Endothelial cell of umbilical vein (primary cell): ENCODE measurements around the gene RBSN. TPM values are rescaled to one million over a fixed set of nuclear protein-coding genes. Genes with fewer than 3 reads are reported as not detected.

Experiments
- BruUV-seq: library from RNA; stranded (reverse); fragments of 400-500 nt; replicated peaks from 2 replicates; lab custom pipeline; 2021; lab: Mats Ljungman, UMichigan
- CTCF ChIA-PET: fragments of 300-600, 350-600 bp; sonication (Branson Sonifier 250); formaldehyde crosslinking; loops from one replicate; lab custom pipeline; 2021; ENCODE audit warnings: antibody characterized with exemption, inconsistent platforms; lab: Charles Lee
- POLR2A ChIA-PET: fragments of 300-600, 350-600 bp; sonication (Branson Sonifier 250); formaldehyde crosslinking; loops from one replicate; lab custom pipeline; 2021; ENCODE audit warnings: antibody characterized with exemption, inconsistent platforms; lab: Charles Lee
- DNase-seq: peaks from one replicate; pipeline ENCODE4 v3.0.0-alpha.2; 2011; ENCODE audit warnings: low read depth, low spot score
- FAIRE-seq: peaks from 2 replicates; lab custom pipeline; 2011; peaks lifted over from hg19 to GRCh38; lab: Jason Lieb, UNC
- H2AFZ ChIP-seq: 2 replicates; pipeline ENCODE4 v1.6.0; 2012; ENCODE audit warnings: low read depth, low read length, control low read depth, inconsistent platforms
- H3K27ac ChIP-seq: 2 replicates; pipeline ENCODE4 v1.5.1; 2011; ENCODE audit warnings: low read depth, mild to moderate bottlenecking, control low read depth, low read length, moderate library complexity; ENCODE audit not compliant: insufficient read depth
- H3K27me3 ChIP-seq, 2 experiments: 2 replicates each; pipeline versions ENCODE4 v1.6.0 to v1.6.1; 2011; ENCODE audit warnings: low read length in 2 of 2, mixed read lengths in 1 of 2; ENCODE audit not compliant: control insufficient read depth in 2 of 2, insufficient read depth in 2 of 2
- H3K36me3 ChIP-seq, 2 experiments: 2 replicates in 1 of 2; 3 replicates in 1 of 2; pipeline ENCODE4 v1.5.1; 2011; ENCODE audit warnings: low read length in 2 of 2, mild to moderate bottlenecking in 1 of 2, moderate library complexity in 1 of 2; ENCODE audit not compliant: control insufficient read depth in 2 of 2, insufficient read depth in 2 of 2; ENCODE audit errors: extremely low read depth in 1 of 2
- H3K4me1 ChIP-seq: 3 replicates; pipeline ENCODE4 v1.5.1; 2011; ENCODE audit warnings: mild to moderate bottlenecking, low read length; ENCODE audit not compliant: control insufficient read depth, insufficient read depth; ENCODE audit errors: extremely low read depth
- H3K4me2 ChIP-seq: 2 replicates; pipeline ENCODE4 v1.6.1; 2011; ENCODE audit warnings: low read length, control low read depth, mixed read lengths; ENCODE audit not compliant: insufficient read depth
- H3K4me3 ChIP-seq, 3 experiments: fragments of 200-600 bp in 1 of 3; sonication (generic), shearing (Covaris generic) in 1 of 3; replicated peaks in 1 of 3; 2 replicates each; pipeline ENCODE4 v1.5.1; 2011 to 2016; ENCODE audit warnings: control low read depth in 3 of 3, low read length in 3 of 3, mild to moderate bottlenecking in 2 of 3, inconsistent platforms in 1 of 3, low read depth in 1 of 3, moderate library complexity in 1 of 3; ENCODE audit not compliant: insufficient read depth in 1 of 3
- H3K79me2 ChIP-seq: 2 replicates; pipeline ENCODE4 v1.6.0; 2012; ENCODE audit warnings: low read length, inconsistent platforms; ENCODE audit not compliant: control insufficient read depth, insufficient read depth
- H3K9ac ChIP-seq: replicated peaks from 2 replicates; pipeline ENCODE3; 2011; ENCODE audit warnings: low read length, control low read depth; ENCODE audit not compliant: insufficient read depth; ENCODE audit errors: extremely low read depth
- H3K9me1 ChIP-seq: replicated peaks from 3 replicates; pipeline ENCODE4 v1.6.0; 2011; ENCODE audit warnings: mild to moderate bottlenecking, low read length; ENCODE audit not compliant: control insufficient read depth, insufficient read depth; ENCODE audit errors: extremely low read depth
- H3K9me3 ChIP-seq: replicated peaks from 2 replicates; pipeline ENCODE4 v1.5.1; 2012; ENCODE audit warnings: low read length, inconsistent platforms; ENCODE audit not compliant: control insufficient read depth, insufficient read depth
- H4K20me1 ChIP-seq: replicated peaks from 2 replicates; pipeline ENCODE3; 2011; ENCODE audit warnings: mild to moderate bottlenecking, low read length; ENCODE audit not compliant: control insufficient read depth, insufficient read depth; ENCODE audit errors: extremely low read depth
- EZH2 ChIP-seq: IDR thresholded peaks from 2 replicates; pipeline ENCODE4 v1.6.1; 2012; ENCODE audit warnings: borderline replicate concordance, low read depth, mild to moderate bottlenecking, moderate library complexity, low read length, inconsistent platforms; ENCODE audit not compliant: severe bottlenecking
- FOS ChIP-seq: IDR thresholded peaks from 2 replicates; pipeline ENCODE4 v1.6.1; 2011; ENCODE audit warnings: mild to moderate bottlenecking, low read length, moderate library complexity, borderline replicate concordance; ENCODE audit not compliant: insufficient read depth
- GATA2 ChIP-seq: IDR thresholded peaks from 2 replicates; pipeline ENCODE4 v1.7.0; 2011; ENCODE audit warnings: low read depth, mild to moderate bottlenecking, moderate library complexity, mixed read lengths, low read length; ENCODE audit not compliant: insufficient read length, insufficient read depth
- JUN ChIP-seq: IDR thresholded peaks from 2 replicates; pipeline ENCODE4 v1.6.1; 2011; ENCODE audit warnings: borderline replicate concordance, low read depth; ENCODE audit not compliant: insufficient read length, insufficient read depth
- MYC ChIP-seq: IDR thresholded peaks from one replicate; pipeline ENCODE4 v1.6.1; 2011; ENCODE audit warnings: mild to moderate bottlenecking, low read depth, low read length
- POLR2A ChIP-seq: IDR thresholded peaks from 2 replicates; pipeline ENCODE4 v1.6.1; 2012; ENCODE audit warnings: low read depth, mild to moderate bottlenecking, control low read depth, low read length
- POLR2AphosphoS5 ChIP-seq: IDR thresholded peaks from 2 replicates; pipeline ENCODE4 v1.6.1; 2012; ENCODE audit warnings: low read depth, mild to moderate bottlenecking, control low read depth, low read length, moderate library complexity; ENCODE audit not compliant: insufficient read depth
- dilution Hi-C: fragments of 300-500 bp; cut with MboI; formaldehyde crosslinking; loops from one replicate; pipeline ENCODE4 v1.15.0; 2019; ENCODE audit warnings: low sequenced_read_pairs; ENCODE audit not compliant: extremely low pct_ligation_motif_present
- intact Hi-C: fragments of 100-400 bp; cut with micrococcal nuclease; formaldehyde crosslinking; loops from one replicate; pipeline ENCODE4 v1.10.0; 2022
- polyA plus RNA-seq, 4 experiments: library from polyadenylated mRNA; depleted of rRNA in 3 of 4; stranded (reverse) in 3 of 4; unstranded in 1 of 4; fragments of >200 nt; gene quantifications; 2 replicates each; pipeline versions ENCODE4 v1.2.1 to v1.2.3, GENCODE V29; 2011 to 2012; ENCODE audit warnings: missing spikeins in 1 of 4
- total RNA-seq: library from RNA; stranded (reverse); gene quantifications from 2 replicates; pipeline ENCODE4 v1.2.3, GENCODE V29; 2021
- TF ChIP-seq, protein P1 (sequence below): IDR thresholded peaks from 2 replicates; pipeline ENCODE4 v1.6.1; 2011; ENCODE audit not compliant: insufficient read depth, insufficient read length
- TF ChIP-seq, protein P2 (sequence below), 2 donors: IDR thresholded peaks; 1 replicate in 1 of 2; 2 replicates in 1 of 2; pipeline ENCODE4 v1.5.1; 2011; ENCODE audit warnings: low read length in 2 of 2, mild to moderate bottlenecking in 2 of 2, moderate library complexity in 2 of 2, control low read depth in 1 of 2, inconsistent platforms in 1 of 2, low read depth in 1 of 2; ENCODE audit not compliant: insufficient read depth in 1 of 2; ENCODE audit errors: extremely low read depth in 1 of 2

Gene RBSN
- total and polyA plus RNA-seq, 2 donors (not counting 3 experiments of a cell fraction or from before 2014, with no cell fraction given): 6.7 to 23.6 TPM

DNA sequence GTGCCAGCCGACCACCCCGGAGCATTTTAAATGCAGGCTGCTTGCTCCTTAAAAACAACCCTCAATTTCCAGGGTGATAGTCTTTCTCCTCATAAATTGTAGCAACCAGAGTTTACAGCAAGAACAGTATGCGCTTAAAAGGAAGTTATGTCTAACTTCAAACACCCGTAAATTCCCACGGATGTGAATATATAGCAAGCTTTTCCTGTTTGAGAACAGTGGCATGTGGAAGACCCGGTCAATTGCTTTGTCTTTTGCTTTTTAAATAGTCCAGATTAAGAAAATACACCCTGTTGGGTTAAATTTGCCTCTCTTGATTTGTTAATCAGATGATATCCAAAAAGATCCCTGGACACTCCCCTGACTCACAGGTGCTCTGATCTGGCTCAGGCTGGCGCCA is 54.6 kb downstream of the RBSN start:
- no peaks in the 10 kb centered on the region for H3K9me1 ChIP-seq
- DNase-seq (peak; percentile 69), FAIRE-seq (peak; percentile 78)
- H3K4me2 ChIP-seq: peak overlapping the region; percentile 60
- ChIA-PET POLR2A (no interaction called here), CTCF (interaction anchor here (1.4 kb wide), 1 partner anchor 119 kb away, joined by 4 read pairs; no protein-coding TSS in a partner anchor)
- peaks cover 10% of the 10 kb centered on the region for H3K79me2 ChIP-seq
- TF ChIP-seq, protein P1, sequence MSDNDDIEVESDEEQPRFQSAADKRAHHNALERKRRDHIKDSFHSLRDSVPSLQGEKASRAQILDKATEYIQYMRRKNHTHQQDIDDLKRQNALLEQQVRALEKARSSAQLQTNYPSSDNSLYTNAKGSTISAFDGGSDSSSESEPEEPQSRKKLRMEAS: no peak
- TF ChIP-seq MYC (no peak), POLR2AphosphoS5 (no peak), JUN (no peak), POLR2A (no peak), FOS (no peak), GATA2 (no peak), EZH2 (no peak)
- TF ChIP-seq, protein P2, sequence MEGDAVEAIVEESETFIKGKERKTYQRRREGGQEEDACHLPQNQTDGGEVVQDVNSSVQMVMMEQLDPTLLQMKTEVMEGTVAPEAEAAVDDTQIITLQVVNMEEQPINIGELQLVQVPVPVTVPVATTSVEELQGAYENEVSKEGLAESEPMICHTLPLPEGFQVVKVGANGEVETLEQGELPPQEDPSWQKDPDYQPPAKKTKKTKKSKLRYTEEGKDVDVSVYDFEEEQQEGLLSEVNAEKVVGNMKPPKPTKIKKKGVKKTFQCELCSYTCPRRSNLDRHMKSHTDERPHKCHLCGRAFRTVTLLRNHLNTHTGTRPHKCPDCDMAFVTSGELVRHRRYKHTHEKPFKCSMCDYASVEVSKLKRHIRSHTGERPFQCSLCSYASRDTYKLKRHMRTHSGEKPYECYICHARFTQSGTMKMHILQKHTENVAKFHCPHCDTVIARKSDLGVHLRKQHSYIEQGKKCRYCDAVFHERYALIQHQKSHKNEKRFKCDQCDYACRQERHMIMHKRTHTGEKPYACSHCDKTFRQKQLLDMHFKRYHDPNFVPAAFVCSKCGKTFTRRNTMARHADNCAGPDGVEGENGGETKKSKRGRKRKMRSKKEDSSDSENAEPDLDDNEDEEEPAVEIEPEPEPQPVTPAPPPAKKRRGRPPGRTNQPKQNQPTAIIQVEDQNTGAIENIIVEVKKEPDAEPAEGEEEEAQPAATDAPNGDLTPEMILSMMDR (IDR thresholded peaks at IDR 0.05; ENCODE audit: extremely low read depth in 1 of 2, insufficient read depth in 1 of 2, low read depth in 1 of 2, low read length in 2 of 2): no peak
- peaks cover 21 to 24% of the 10 kb centered on the region in 2 experiments for H3K36me3 ChIP-seq
- H3K27ac ChIP-seq: peak overlapping the region; percentile 71
- H3K4me1 ChIP-seq: peaks cover 36% of the 10 kb centered on the region
- dilution Hi-C loops: no loop called here
- no peaks in the 10 kb centered on the region for H4K20me1 ChIP-seq
- no peak overlapping the region for H3K4me3 ChIP-seq
- BruUV-seq: no TSS peak
- H2AFZ ChIP-seq: no peak overlapping the region
- intact Hi-C loops: loop anchor here (2.0 to 10.0 kb wide), 2 partner anchors 96 to 240 kb away; no protein-coding TSS in a partner anchor
- no peaks in the 10 kb centered on the region for H3K27me3 ChIP-seq
- no peaks in the 10 kb centered on the region for H3K9me3 ChIP-seq
- H3K9ac ChIP-seq: peak overlapping the region; percentile 14
